NCI-H2227 (cell line): ENCODE data around the gene MAP1A.

Source experiments
- DNase-seq: peaks from one replicate; lab custom pipeline; 2025; ENCODE audit not compliant: unreplicated experiment; lab: John Stamatoyannopoulos, UW

MAP1A gene

GRCh38 chr15:43510200-43511011 is 7.0 kb upstream of the MAP1A start:
- DNase-seq: peak; percentile 99

GRCh38 chr15:43511012-43511885 is 6.2 kb upstream of the MAP1A start:
- DNase-seq: peak; percentile 55

- DNase-seq: no peak
These were observed 3.9 kb upstream of the MAP1A start for GRCh38 chr15:43513550-43513949.

DNA sequence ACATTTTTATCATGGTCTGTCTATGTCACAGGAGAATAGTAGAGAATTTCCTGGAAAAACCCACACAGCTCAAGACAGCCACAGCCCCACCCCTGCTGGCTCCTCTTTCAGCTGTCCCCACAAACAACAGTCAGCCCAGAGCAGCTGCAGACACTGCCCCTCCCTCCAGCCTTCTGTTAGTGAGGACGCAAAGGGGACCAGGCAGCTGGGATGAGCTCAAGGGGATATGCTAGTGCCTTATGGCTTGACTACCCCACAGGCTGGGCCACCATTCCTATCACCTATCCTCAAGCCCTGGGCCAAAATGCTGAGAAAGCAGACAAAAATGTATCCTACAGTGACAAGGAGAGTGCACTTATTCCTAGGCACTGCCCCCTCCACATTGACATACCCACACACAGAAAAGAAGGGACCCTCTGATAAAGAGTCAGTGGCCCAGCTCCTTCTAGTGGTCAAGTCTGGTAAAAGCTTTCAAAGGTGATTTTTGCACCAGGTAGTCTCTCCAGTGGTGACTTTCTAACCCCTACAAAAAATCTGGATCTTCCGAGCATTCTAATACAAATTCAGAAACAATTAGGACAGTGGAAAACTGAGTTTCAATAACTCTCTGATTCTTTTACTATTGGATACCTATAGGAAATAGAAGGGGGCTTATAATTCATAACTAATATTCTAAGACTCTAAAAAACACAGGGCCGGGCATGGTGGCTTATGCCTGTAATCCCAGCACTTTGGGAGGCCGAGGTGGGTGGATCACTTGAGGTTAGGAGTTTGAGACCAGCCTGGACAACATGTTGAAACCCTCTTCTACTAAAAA is 3.0 kb upstream of the MAP1A start:
- peak; percentile 38 for DNase-seq

DNA sequence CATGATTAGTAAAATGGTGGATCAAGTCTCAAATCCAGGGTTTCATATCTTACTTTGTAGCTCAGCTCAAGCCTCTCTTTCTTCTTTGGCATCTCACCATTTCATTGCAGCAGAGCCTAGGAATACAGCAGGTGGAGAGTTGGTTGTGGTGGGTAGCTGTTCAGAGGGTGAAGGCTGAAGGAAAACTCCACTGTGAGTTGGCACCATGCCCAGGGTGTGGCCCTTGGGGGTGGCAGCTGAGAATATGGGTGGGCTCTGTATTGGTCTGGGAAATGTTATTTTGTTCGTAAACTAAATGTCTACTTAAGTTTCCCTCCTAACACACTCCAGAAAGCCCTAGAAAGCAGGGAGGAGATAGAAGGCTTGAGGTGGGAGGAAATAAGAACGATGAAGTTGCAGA is 1.7 kb upstream of the MAP1A start:
- DNase-seq: no peak

DNA sequence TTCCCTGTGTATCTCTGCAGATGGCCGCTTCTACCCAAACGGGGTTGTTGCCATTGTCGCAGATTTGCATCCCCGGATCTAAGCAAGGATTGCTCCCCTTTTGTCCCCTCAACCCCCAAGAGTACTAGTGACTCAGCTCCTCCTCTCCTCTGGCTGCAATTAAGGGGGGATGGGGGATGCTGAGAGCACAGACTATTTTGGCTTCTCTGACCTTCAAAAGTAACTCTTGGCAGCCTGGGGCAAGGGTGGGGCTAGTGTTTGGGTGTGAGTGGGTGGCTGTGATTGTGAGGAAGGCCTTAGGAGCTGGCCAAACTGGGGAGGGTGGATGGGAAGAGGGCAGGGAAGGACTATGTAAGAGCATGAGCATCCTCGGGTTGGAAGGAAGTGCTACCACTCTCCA is 1.2 kb upstream of the MAP1A start:
- DNase-seq: no peak

- no peak for DNase-seq
These were observed 531 bp upstream of the MAP1A start for GRCh38 chr15:43516801-43517353.

GRCh38 chr15:43518197-43518761 is 871 bp downstream of the MAP1A start:
- peak; percentile 61 for DNase-seq

GRCh38 chr15:43519196-43519595 is 1.8 kb downstream of the MAP1A start:
- DNase-seq: no peak

DNA sequence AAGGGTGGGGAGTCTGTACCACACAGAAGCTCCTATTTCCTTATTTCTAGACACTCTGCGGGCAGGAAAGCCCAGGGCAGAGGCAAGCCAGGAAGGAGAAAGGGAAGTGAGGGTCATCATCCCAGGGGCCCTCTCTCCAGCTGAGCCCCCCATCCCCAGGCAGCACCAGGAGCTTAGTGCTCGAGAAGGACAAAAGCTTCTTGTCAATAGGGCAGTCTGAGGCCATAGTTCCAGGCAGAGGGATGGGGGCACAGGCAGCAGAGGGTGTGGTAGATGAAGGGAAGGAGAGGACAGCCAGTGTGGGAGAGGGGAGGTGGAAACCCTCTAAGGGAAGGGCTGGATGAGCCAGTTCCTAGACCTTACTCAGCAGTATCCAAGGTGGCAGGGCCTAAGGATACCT is 2.7 kb downstream of the MAP1A start:
- DNase-seq: no peak

- no peak for DNase-seq
These were observed 4.0 kb downstream of the MAP1A start for GRCh38 chr15:43521419-43521818.

GRCh38 chr15:43522247-43522646 is 4.8 kb downstream of the MAP1A start:
- no peak for DNase-seq

GRCh38 chr15:43523646-43524045 is 6.2 kb downstream of the MAP1A start:
- DNase-seq: no peak

GRCh38 chr15:43524254-43524845 is 6.9 kb downstream of the MAP1A start:
- no peak for DNase-seq

DNA sequence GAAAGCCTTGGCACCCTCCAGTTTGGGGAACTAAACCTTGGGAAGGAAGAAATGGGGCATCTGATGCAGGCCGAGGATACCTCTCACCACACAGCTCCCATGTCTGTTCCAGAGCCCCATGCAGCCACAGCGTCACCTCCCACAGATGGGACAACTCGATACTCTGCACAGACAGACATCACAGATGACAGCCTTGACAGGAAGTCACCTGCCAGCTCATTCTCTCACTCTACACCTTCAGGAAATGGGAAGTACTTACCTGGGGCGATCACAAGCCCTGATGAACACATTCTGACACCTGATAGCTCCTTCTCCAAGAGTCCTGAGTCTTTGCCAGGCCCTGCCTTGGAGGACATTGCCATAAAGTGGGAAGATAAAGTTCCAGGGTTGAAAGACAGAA is 7.7 kb downstream of the MAP1A start:
- no peak for DNase-seq

GRCh38 chr15:43526261-43526930 is 9.0 kb downstream of the MAP1A start:
- DNase-seq: no peak

DNA sequence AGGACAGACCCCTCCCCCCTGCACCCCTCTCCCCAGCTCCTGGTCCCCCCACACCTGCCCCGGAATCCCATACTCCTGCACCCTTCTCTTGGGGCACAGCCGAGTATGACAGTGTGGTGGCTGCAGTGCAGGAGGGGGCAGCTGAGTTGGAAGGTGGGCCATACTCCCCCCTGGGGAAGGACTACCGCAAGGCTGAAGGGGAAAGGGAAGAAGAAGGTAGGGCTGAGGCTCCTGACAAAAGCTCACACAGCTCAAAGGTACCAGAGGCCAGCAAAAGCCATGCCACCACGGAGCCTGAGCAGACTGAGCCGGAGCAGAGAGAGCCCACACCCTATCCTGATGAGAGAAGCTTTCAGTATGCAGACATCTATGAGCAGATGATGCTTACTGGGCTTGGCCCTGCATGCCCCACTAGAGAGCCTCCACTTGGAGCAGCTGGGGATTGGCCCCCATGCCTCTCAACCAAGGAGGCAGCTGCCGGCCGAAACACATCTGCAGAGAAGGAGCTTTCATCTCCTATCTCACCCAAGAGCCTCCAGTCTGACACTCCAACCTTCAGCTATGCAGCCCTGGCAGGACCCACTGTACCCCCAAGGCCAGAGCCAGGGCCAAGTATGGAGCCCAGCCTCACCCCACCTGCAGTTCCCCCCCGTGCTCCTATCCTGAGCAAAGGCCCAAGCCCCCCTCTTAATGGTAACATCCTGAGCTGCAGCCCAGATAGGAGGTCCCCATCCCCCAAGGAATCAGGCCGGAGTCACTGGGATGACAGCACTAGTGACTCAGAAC is 9.8 kb downstream of the MAP1A start:
- no peak for DNase-seq

- no peak for DNase-seq
These were observed 10.6 kb downstream of the MAP1A start for GRCh38 chr15:43527802-43528541.
